COLO668 (cell line): ENCODE data around the gene ZNF579.
A peak's percentile ranks its signal among the peaks of the same experiment; 100 is the strongest.

Experiments used
- DNase-seq: peaks from one replicate; lab custom pipeline; 2025; ENCODE audit not compliant: unreplicated experiment; lab: John Stamatoyannopoulos, UW

ZNF579 gene

GRCh38 chr19:55580628-55581144 lies at the start of gene ZNF579:
ZNF579 (minus strand) TSS chr19:55580848; CDS start chr19:55579639, 1,209 bp downstream.
- peak; percentile 90 for DNase-seq

- DNase-seq, result no peak
Measured at GRCh38 chr19:55626350-55626749, 45.7 kb upstream of the ZNF579 start.

GRCh38 chr19:55625004-55625326 lies 44.3 kb upstream of the ZNF579 start:
- no peak for DNase-seq

GRCh38 chr19:55624109-55625003 lies 43.7 kb upstream of the ZNF579 start, which contains the start of gene ZNF784:
ZNF784 (minus strand) TSS chr19:55624566; CDS start chr19:55624561, 5 bp downstream.
- peak; percentile 95 for DNase-seq

GRCh38 chr19:55623561-55623960 lies 42.9 kb upstream of the ZNF579 start:
- no peak for DNase-seq

- DNase-seq, result no peak
Measured at GRCh38 chr19:55623130-55623529, 42.5 kb upstream of the ZNF579 start.

GRCh38 chr19:55622242-55622969 lies 41.8 kb upstream of the ZNF579 start:
- no peak for DNase-seq

- DNase-seq, result no peak
Measured at GRCh38 chr19:55621673-55622231, 41.1 kb upstream of the ZNF579 start.

GRCh38 chr19:55621205-55621672 lies 40.6 kb upstream of the ZNF579 start:
- no peak for DNase-seq

GRCh38 chr19:55620410-55621204 lies 40.0 kb upstream of the ZNF579 start:
- DNase-seq, result no peak

GRCh38 chr19:55619286-55619685 lies 38.6 kb upstream of the ZNF579 start:
- DNase-seq, result no peak

- DNase-seq, result no peak
Measured at GRCh38 chr19:55618426-55618825, 37.8 kb upstream of the ZNF579 start.

GRCh38 chr19:55617426-55617825 lies 36.8 kb upstream of the ZNF579 start:
- DNase-seq, result no peak

GRCh38 chr19:55616395-55616875 lies 35.8 kb upstream of the ZNF579 start:
- DNase-seq, result no peak

- no peak for DNase-seq
Measured at GRCh38 chr19:55615543-55616394, 35.1 kb upstream of the ZNF579 start.

- DNase-seq, result no peak
Measured at GRCh38 chr19:55614711-55615542, 34.3 kb upstream of the ZNF579 start.

- no peak for DNase-seq
Measured at GRCh38 chr19:55613930-55614710, 33.5 kb upstream of the ZNF579 start.

- no peak for DNase-seq
Measured at GRCh38 chr19:55613396-55613795, 32.7 kb upstream of the ZNF579 start.
